IMR-90 (cell line): Measurements from ENCODE around the gene FOXB1. TPM values are rescaled to one million over a fixed set of nuclear protein-coding genes. Genes with fewer than 3 reads are reported as not detected.

ENCODE experiments used
- ATAC-seq: fragments of 200-7000 bp; cut with Tn5 transposase; 2 replicates; pipeline ENCODE4 v1.9.1; 2020; ENCODE audit warnings: low read depth, mild to moderate bottlenecking, moderate library complexity
- BruUV-seq: library from RNA; stranded (reverse); fragments of 400-500 nt; replicated peaks from 2 replicates; lab custom pipeline; 2021; lab: Mats Ljungman, UMichigan
- CTCF ChIA-PET: fragments of 300-600 bp; formaldehyde crosslinking; extraction: SDS; loops from one replicate; lab custom pipeline; 2021; ENCODE audit warnings: antibody characterized with exemption; lab: Yijun Ruan, JAX
- POLR2A ChIA-PET: fragments of 300-600 bp; sonication (Branson Sonifier 250); formaldehyde crosslinking; loops from one replicate; lab custom pipeline; 2022; ENCODE audit warnings: antibody characterized with exemption; ENCODE audit not compliant: unreplicated experiment; lab: Charles Lee
- DNase-seq: peaks from one replicate; pipeline ENCODE4 v3.0.0; 2013
- H2AFZ ChIP-seq: replicated peaks from 2 replicates; pipeline ENCODE3; 2013; ENCODE audit warnings: low read length, mild to moderate bottlenecking; ENCODE audit not compliant: poor library complexity
- H2AK5ac ChIP-seq: 2 replicates; pipeline ENCODE4 v1.6.1; 2013; ENCODE audit warnings: low read depth, low read length, inconsistent platforms
- H2AK9ac ChIP-seq: replicated peaks from 2 replicates; pipeline ENCODE3; 2013; ENCODE audit warnings: mild to moderate bottlenecking, low read depth, low read length, moderate library complexity; ENCODE audit not compliant: poor library complexity
- H2BK120ac ChIP-seq: 2 replicates; pipeline ENCODE4 v1.6.1; 2013; ENCODE audit warnings: low read depth, low read length, inconsistent platforms
- H2BK15ac ChIP-seq: 3 replicates; pipeline ENCODE4 v1.6.1; 2013; ENCODE audit warnings: low read depth, low read length, inconsistent platforms
- H2BK20ac ChIP-seq: 2 replicates; pipeline ENCODE4 v1.6.1; 2013; ENCODE audit warnings: low read depth, mild to moderate bottlenecking, inconsistent platforms, low read length, moderate library complexity
- H2BK5ac ChIP-seq: 2 replicates; pipeline ENCODE4 v1.6.1; 2013; ENCODE audit warnings: mild to moderate bottlenecking, low read depth, low read length, inconsistent platforms; ENCODE audit not compliant: poor library complexity, severe bottlenecking
- H3K14ac ChIP-seq: replicated peaks from 2 replicates; pipeline ENCODE4 v1.6.1; 2013; ENCODE audit warnings: low read depth, low read length, inconsistent platforms
- H3K18ac ChIP-seq: 2 replicates; pipeline ENCODE4 v1.6.1; 2013; ENCODE audit warnings: low read depth, low read length, control low read depth
- H3K23ac ChIP-seq: 2 replicates; pipeline ENCODE4 v1.6.1; 2013; ENCODE audit warnings: low read depth, low read length, inconsistent platforms
- H3K27ac ChIP-seq: 2 replicates; pipeline ENCODE4 v1.5.1; 2013; ENCODE audit warnings: mild to moderate bottlenecking, control low read depth, low read length; ENCODE audit not compliant: insufficient read depth
- H3K27me3 ChIP-seq: 2 replicates; pipeline ENCODE4 v1.6.1; 2013; ENCODE audit warnings: low read length; ENCODE audit not compliant: control insufficient read depth, insufficient read depth
- H3K36me3 ChIP-seq: 2 replicates; pipeline ENCODE4 v1.6.1; 2013; ENCODE audit warnings: low read length, mixed read lengths; ENCODE audit not compliant: control insufficient read depth, insufficient read depth
- H3K4ac ChIP-seq: 2 replicates; pipeline ENCODE4 v1.6.1; 2013; ENCODE audit warnings: low read depth, low read length, inconsistent platforms
- H3K4me1 ChIP-seq: 2 replicates; pipeline ENCODE4 v1.6.1; 2013; ENCODE audit warnings: low read length, mixed read lengths; ENCODE audit not compliant: control insufficient read depth, insufficient read depth
- H3K4me2 ChIP-seq: 2 replicates; pipeline ENCODE4 v1.6.1; 2013; ENCODE audit warnings: low read depth, mild to moderate bottlenecking, control low read depth, low read length, moderate library complexity
- H3K4me3 ChIP-seq: 2 replicates; pipeline ENCODE4 v1.5.1; 2013; ENCODE audit warnings: low read depth, mild to moderate bottlenecking, control low read depth, low read length, moderate library complexity; ENCODE audit not compliant: insufficient read depth
- H3K56ac ChIP-seq: 2 replicates; pipeline ENCODE4 v1.6.1; 2013; ENCODE audit warnings: low read length, inconsistent platforms; ENCODE audit not compliant: insufficient read depth; ENCODE audit errors: extremely low read depth
- H3K79me1 ChIP-seq, 2 experiments: 2 replicates each; pipeline ENCODE4 v1.6.1; 2013; ENCODE audit warnings: low read length in 2 of 2, inconsistent platforms in 1 of 2, low read depth in 1 of 2
- H3K9ac ChIP-seq: 2 replicates; pipeline ENCODE4 v1.6.1; 2013; ENCODE audit warnings: low read depth, low read length, control low read depth
- H3K9me1 ChIP-seq: 2 replicates; pipeline ENCODE4 v1.6.1; 2013; ENCODE audit warnings: low read length, inconsistent platforms; ENCODE audit not compliant: insufficient read depth
- H3K9me3 ChIP-seq: 2 replicates; pipeline ENCODE4 v1.6.1; 2013; ENCODE audit warnings: low read length; ENCODE audit not compliant: control insufficient read depth, insufficient read depth
- H4K20me1 ChIP-seq: 2 replicates; pipeline ENCODE4 v1.6.1; 2013; ENCODE audit warnings: low read length, inconsistent platforms; ENCODE audit not compliant: insufficient read depth
- H4K5ac ChIP-seq: 2 replicates; pipeline ENCODE4 v1.6.1; 2013; ENCODE audit warnings: mild to moderate bottlenecking, low read depth, low read length, control low read depth
- H4K8ac ChIP-seq, 2 experiments: 2 replicates each; pipeline ENCODE4 v1.6.1; 2013; ENCODE audit warnings: low read depth in 2 of 2, low read length in 2 of 2, control low read depth in 1 of 2, inconsistent platforms in 1 of 2
- H4K91ac ChIP-seq: 2 replicates; pipeline ENCODE4 v1.6.1; 2013; ENCODE audit warnings: low read depth, low read length, inconsistent platforms; ENCODE audit not compliant: insufficient read depth
- CHD1 ChIP-seq: IDR thresholded peaks from 2 replicates; pipeline ENCODE4 v1.6.1; 2012; ENCODE audit warnings: low read depth, low read length, improper control_type of control experiment
- NFE2L2 ChIP-seq: fragments of 150-350 bp; IDR thresholded peaks from 2 replicates; pipeline ENCODE4 v1.6.1; 2016; ENCODE audit warnings: low read depth, mild to moderate bottlenecking, low read length
- WGBS, 2 experiments: methylation state at CpG; one replicate each; pipeline versions ENCODE4 v1.1.5 to v1.1.7; 2013; ENCODE audit warnings: missing lambda C conversion rate in 2 of 2; ENCODE audit not compliant: insufficient read length in 1 of 2; ENCODE audit errors: extremely low coverage in 2 of 2; 5-methylcytosine and 5-hydroxymethylcytosine counted together
- dilution Hi-C: fragments of 300-500 bp; cut with HindIII; formaldehyde crosslinking; loops from one replicate; pipeline ENCODE4 v1.14.3; 2018; ENCODE audit warnings: low sequenced_read_pairs; ENCODE audit not compliant: unreplicated experiment
- in situ Hi-C: fragments of 300-500 bp; cut with MboI; formaldehyde crosslinking; loops from 3 replicates; pipeline ENCODE4 v1.14.3; 2019; ENCODE audit warnings: low sequenced_read_pairs, inconsistent platforms, mixed read lengths
- intact Hi-C: fragments of 100-400 bp; cut with micrococcal nuclease; formaldehyde crosslinking; loops from 2 replicates; pipeline ENCODE4 v1.10.0; 2022
- polyA plus RNA-seq, 3 experiments: library from polyadenylated mRNA; depleted of rRNA; stranded (reverse); fragments of >200 nt; gene quantifications; 2 replicates each; pipeline ENCODE4 v1.2.3, GENCODE V29; 2012; ENCODE audit warnings: low replicate concordance in 1 of 3
- total RNA-seq: library from RNA; depleted of rRNA; stranded (reverse); fragments of >200 nt; gene quantifications from 2 replicates; pipeline ENCODE4 v1.2.3, GENCODE V29; 2012
- TF ChIP-seq, protein P1 (sequence below): fragments of 150-350 bp; IDR thresholded peaks from 2 replicates; pipeline ENCODE4 v1.6.1; 2017; ENCODE audit warnings: mild to moderate bottlenecking, antibody characterized with exemption, low read length, low read depth

FOXB1 gene
- total and polyA plus RNA-seq, 2 of the 4 experiments (the other 2 are of a cell fraction) = not detected

DNA sequence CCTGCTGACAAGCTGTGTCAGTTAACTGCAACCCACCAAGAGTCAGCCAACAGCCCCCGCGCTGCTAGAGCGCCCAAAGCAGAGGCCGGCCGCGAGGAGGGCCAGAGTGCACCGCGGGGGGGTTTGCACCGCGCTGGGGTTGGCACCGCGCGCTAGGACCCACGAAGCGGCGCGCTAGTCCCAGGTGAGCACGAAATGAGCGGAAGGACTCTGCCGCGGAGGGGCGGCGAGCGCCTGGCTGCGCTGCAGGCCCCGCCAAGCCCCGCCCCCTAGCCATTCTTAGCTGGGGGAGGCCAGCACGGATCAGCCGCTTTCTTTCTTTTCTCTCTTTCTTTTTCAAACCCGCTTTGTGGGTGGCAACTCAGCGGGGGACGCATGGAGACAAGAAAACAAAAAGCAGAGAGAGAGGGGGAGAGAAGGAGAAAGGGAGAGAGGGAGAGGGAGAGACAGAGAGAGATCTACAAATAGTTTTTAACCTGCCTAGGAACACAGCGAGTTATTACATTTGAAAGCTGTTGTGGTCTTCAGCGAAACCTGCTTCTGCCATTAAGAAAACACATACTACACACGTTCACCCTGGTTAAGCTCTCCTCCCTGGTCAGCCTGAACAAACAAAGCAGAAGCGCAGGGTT, 6.9 kb upstream of the FOXB1 start:
- no peak overlapping the region for H3K4me2 ChIP-seq
- H2AK5ac ChIP-seq = no peak overlapping the region
- H4K5ac ChIP-seq = no peak overlapping the region
- no peak overlapping the region for H3K14ac ChIP-seq
- in situ Hi-C loops (no loop called here), dilution Hi-C loops (no loop called here), intact Hi-C loops (no loop called here)
- H4K20me1 ChIP-seq = no peaks in the 10 kb centered on the region
- no peak overlapping the region for H3K23ac ChIP-seq
- DNase-seq = no peak
- no peak overlapping the region for H3K27ac ChIP-seq
- no peak overlapping the region for H2BK5ac ChIP-seq
- TF ChIP-seq NFE2L2 = no peak
- TF ChIP-seq, protein P1, sequence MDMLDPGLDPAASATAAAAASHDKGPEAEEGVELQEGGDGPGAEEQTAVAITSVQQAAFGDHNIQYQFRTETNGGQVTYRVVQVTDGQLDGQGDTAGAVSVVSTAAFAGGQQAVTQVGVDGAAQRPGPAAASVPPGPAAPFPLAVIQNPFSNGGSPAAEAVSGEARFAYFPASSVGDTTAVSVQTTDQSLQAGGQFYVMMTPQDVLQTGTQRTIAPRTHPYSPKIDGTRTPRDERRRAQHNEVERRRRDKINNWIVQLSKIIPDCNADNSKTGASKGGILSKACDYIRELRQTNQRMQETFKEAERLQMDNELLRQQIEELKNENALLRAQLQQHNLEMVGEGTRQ = no peak
- no peak for TF ChIP-seq CHD1
- H2AK9ac ChIP-seq = no peak overlapping the region
- no peak overlapping the region for H3K18ac ChIP-seq
- no peak overlapping the region for H3K56ac ChIP-seq
- no peak overlapping the region for H2BK15ac ChIP-seq
- no peak for ATAC-seq
- no peaks in the 10 kb centered on the region for H3K79me1 ChIP-seq
- WGBS, 2 experiments = 5% methylated on average over 15 of the region's 36 CpGs; no CpG with 5 or more reads in 1 of the 2 experiments
- peaks cover 2% of the 10 kb centered on the region; the same call in 1 of the 2 replicates for H3K9me3 ChIP-seq
- H3K4me1 ChIP-seq = no peaks in the 10 kb centered on the region
- no peaks in the 10 kb centered on the region for H3K36me3 ChIP-seq
- POLR2A ChIA-PET = no interaction called here
- H2BK120ac ChIP-seq = no peak overlapping the region
- no peak overlapping the region for H3K9ac ChIP-seq
- peaks cover 94% of the 10 kb centered on the region for H3K27me3 ChIP-seq
- no peak overlapping the region for H3K4ac ChIP-seq
- H2AFZ ChIP-seq = peak overlapping the region; percentile 27
- no TSS peak for BruUV-seq
- H3K9me1 ChIP-seq = no peaks in the 10 kb centered on the region
- CTCF ChIA-PET = no interaction called here
- no peak overlapping the region for H3K4me3 ChIP-seq
- no peak overlapping the region for H4K8ac ChIP-seq
- H2BK20ac ChIP-seq = no peak overlapping the region
- no peak overlapping the region for H4K91ac ChIP-seq
